ENCODE data around the gene TRAPPC6A. TPM values are rescaled to one million over a fixed set of nuclear protein-coding genes. Genes with fewer than 3 reads are reported as not detected.

Gene TRAPPC6A
- polyA plus RNA-seq, 1 donor = 50.2 TPM

DNA sequence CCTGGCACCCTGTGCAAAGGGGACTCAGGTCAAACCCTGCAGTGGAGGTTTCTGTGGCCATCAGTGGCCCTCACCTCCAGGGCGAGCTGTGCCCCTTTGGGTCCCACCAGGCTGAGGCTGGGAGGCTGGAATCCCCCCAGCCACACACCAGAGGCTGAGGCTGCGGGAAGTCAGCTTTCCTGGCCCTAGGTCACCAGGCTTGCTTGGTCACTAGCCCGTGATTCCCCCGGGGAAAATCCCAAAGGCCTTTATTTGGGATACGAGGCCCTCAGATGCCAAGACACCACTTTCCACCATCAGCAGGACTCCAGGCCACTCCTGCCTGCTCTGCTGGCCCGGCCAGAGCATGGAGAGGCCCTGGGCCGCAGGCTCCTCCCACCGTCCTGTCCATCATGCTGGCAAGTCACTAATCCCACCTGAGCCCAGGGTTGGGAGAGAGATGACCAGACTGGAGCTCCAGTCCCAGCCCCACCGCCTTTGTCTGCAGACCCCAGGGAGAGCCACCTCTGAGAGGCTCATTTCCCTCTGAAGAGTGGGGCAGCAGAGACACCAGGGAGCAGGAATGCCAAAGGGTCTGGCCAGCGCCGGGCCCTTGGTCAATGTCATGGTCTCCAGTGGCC, 21.9 kb downstream of the TRAPPC6A start:
- H3K27ac ChIP-seq (ENCODE audit: low read length) = no peak overlapping the region
- no peak overlapping the region for H3K4me3 ChIP-seq (ENCODE audit: low read length)
- H3K36me3 ChIP-seq (ENCODE audit: control insufficient read depth, insufficient read depth, low read length) = no peaks in the 10 kb centered on the region
- no CpG with 5 or more reads among the region's 11 CpGs for WGBS (ENCODE audit: insufficient coverage, low lambda C conversion rate)
- H3K27me3 ChIP-seq (ENCODE audit: control insufficient read depth, insufficient read depth, low read length) = peaks cover 61% of the 10 kb centered on the region
- DNase-seq = no peak
- H3K4me1 ChIP-seq (ENCODE audit: control insufficient read depth, insufficient read depth, low read length) = peaks cover 41% of the 10 kb centered on the region
- H3K9me3 ChIP-seq (ENCODE audit: control insufficient read depth, low read depth, low read length) = peaks cover 14% of the 10 kb centered on the region

DNA sequence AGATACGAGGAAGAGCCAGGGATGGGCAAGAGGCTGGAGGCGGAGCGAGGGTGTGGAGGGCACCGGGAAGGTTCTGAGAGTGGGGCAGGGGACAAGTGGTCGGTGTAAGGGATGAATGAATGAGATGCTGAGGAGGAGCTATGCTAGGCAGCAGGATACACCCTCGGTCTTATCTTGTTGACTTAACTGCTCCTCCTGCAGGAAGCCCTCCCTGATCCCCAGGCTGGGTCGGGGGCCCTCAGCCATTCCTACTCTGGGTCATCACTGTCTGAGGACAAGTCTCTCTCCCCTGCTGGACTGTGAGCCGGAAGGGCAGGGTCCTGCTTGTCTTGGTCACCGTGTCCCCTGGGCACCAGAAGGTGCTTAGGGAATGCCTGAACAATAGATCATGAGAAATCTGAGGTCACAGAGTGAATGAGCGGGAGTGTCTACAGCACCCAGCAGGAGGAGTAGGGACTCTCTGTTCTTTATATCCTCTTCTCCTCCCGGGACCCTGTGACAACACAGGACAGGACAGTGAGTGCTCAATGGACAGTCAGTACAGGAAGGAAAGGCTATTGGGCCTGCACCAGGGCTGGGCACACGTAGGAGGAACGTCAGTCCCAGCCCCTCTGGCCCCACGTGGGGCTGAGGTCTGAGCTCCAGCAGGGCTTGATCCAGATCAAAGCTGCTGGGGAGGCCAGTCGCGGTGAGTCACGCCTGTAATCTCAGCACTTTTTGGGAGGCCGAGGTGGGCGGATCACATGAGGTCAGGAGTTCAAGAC, 23.8 kb downstream of the TRAPPC6A start:
- Histone ChIP-seq H3K9me3 (ENCODE audit: control insufficient read depth, low read depth, low read length) (peaks cover 14% of the 10 kb centered on the region), H3K27me3 (ENCODE audit: control insufficient read depth, insufficient read depth, low read length) (peaks cover 55% of the 10 kb centered on the region), H3K4me1 (ENCODE audit: control insufficient read depth, insufficient read depth, low read length) (peaks cover 25% of the 10 kb centered on the region), H3K27ac (ENCODE audit: low read length) (no peak overlapping the region), H3K4me3 (ENCODE audit: low read length) (no peak overlapping the region), H3K36me3 (ENCODE audit: control insufficient read depth, insufficient read depth, low read length) (no peaks in the 10 kb centered on the region)
- peak in 1 of 2 donors; percentile 48 for DNase-seq
- no CpG with 5 or more reads among the region's 19 CpGs for WGBS (ENCODE audit: insufficient coverage, low lambda C conversion rate)

DNA sequence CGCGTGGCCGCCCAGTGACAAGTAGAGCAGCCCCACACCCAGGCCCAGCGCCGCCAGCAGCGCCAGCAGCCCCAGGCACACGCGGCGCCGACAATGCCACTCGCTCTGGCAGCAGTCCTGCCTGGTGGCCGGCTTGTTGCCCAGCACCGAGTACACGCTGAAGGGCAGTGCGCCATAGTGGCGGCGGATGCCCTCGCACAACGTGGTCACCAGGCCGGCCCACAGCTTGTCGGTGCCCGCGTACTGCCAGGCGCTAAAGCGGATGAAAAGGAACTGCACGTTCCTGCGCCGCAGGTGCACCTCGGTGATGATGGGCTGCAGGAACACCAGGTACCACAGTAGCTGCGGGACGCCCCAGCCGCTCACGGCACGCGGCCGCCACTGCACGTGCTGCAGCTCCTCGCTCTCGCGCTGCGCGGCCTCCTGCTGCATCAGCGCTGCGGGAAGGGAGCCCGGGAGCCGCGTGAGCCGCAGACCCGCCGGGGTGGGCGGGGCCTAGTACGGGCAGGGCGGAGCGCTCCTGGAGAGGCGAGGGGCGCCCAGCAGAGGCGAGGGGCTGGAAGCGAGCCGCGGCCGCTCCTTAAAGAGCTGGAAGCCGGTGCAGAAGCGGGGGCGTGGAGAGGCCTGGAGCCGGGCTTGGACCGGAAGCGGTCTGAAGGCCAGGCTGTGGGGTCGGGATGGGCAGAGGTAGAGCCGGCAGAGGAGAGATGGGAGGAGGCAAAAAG, 24.5 kb downstream of the TRAPPC6A start:
- no CpG with 5 or more reads among the region's 69 CpGs for WGBS (ENCODE audit: insufficient coverage, low lambda C conversion rate)
- H3K4me1 ChIP-seq (ENCODE audit: control insufficient read depth, insufficient read depth, low read length) = peaks cover 25% of the 10 kb centered on the region
- H3K27me3 ChIP-seq (ENCODE audit: control insufficient read depth, insufficient read depth, low read length) = peaks cover 55% of the 10 kb centered on the region
- peaks cover under 1% of the 10 kb centered on the region for H3K36me3 ChIP-seq (ENCODE audit: control insufficient read depth, insufficient read depth, low read length)
- no peak overlapping the region for H3K4me3 ChIP-seq (ENCODE audit: low read length)
- H3K9me3 ChIP-seq (ENCODE audit: control insufficient read depth, low read depth, low read length) = peaks cover 14% of the 10 kb centered on the region
- DNase-seq = peak; percentile 40 to 62
- no peak overlapping the region for H3K27ac ChIP-seq (ENCODE audit: low read length)

DNA sequence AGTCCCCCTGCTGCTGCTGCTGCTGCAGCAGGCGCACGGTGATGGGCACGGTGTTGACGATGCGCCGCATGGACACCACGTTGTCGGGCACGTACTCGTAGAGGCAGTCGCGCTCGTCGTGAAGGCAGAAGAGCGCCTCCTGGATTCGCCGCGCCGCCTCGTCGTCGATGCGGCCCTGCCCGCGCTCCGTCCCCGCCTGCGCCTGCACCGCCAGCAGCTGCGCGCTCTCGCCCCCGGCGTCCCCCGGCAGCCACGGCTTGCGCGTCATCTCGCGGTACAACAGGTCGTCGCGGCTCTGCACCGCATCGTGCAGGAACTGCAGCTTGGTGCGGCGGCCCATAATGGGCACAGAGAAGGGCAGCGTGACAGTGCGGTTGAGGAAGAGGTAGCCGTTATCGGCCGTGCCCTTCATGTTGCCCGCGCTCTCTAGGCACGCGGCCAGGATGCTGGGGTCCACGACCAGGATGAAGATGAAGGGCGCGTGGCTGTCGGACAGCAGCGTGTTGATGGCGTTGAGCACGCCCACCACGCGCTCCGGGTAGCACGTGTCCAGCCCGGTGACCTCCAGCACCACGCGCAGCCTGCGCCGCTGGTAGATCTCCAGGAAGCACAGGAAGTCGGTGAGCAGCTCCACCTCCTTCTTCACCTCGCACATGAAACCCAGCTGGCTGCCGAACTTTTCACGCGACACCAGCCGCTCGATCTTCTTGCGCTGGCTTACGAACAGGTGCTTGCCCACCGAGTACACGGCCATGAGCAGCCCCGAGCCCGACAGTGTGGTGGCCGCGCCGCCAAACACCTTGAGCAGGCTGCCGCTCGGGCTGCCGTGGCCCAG, 25.3 kb downstream of the TRAPPC6A start:
- Histone ChIP-seq H3K27me3 (ENCODE audit: control insufficient read depth, insufficient read depth, low read length) (peaks cover 55% of the 10 kb centered on the region), H3K4me3 (ENCODE audit: low read length) (peak overlapping the region; percentile 4), H3K27ac (ENCODE audit: low read length) (no peak overlapping the region), H3K9me3 (ENCODE audit: control insufficient read depth, low read depth, low read length) (peaks cover 14% of the 10 kb centered on the region), H3K4me1 (ENCODE audit: control insufficient read depth, insufficient read depth, low read length) (peaks cover 25% of the 10 kb centered on the region), H3K36me3 (ENCODE audit: control insufficient read depth, insufficient read depth, low read length) (peaks cover 4% of the 10 kb centered on the region)
- DNase-seq = peak; percentile 58 to 74
- no CpG with 5 or more reads among the region's 91 CpGs for WGBS (ENCODE audit: insufficient coverage, low lambda C conversion rate)

DNA sequence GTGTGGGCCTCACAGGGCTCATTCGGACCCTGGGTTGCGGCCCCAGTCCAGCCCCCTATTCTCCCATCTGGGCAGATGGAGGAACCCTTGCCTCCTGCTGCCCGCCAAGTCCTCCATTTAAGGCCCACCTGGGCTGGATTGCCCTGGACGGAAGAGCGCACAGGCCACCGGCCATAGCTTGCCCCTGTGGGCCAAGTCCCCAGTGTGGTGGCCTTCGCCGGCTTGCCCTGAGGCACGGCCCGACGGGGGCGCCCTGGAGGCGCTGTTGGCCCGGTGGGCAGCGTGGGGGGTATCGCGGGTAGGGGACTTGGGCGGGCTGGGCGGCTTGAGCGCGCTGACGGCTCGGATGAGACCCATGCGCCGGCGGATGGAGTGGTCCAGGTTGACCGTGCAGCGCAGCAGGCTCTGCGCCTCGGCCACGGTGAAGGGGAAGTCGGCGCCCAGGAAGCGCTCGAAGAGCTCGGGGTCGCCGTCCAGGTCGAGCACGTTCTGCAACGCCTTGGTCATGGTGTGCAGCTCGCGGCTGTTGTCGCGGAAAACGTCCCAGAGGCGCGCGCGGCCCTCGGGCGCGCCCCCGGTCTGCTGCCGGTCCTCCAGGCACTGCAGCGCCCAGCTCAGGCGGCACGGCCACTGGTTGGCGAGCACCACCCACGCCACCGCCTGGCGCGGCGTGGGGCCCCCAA, 26.1 kb downstream of the TRAPPC6A start:
- Histone ChIP-seq H3K9me3 (ENCODE audit: control insufficient read depth, low read depth, low read length) (peaks cover 14% of the 10 kb centered on the region), H3K27me3 (ENCODE audit: control insufficient read depth, insufficient read depth, low read length) (peaks cover 55% of the 10 kb centered on the region), H3K4me3 (ENCODE audit: low read length) (no peak overlapping the region), H3K27ac (ENCODE audit: low read length) (no peak overlapping the region), H3K4me1 (ENCODE audit: control insufficient read depth, insufficient read depth, low read length) (peaks cover 25% of the 10 kb centered on the region), H3K36me3 (ENCODE audit: control insufficient read depth, insufficient read depth, low read length) (peaks cover 9% of the 10 kb centered on the region)
- DNase-seq = no peak
- no CpG with 5 or more reads among the region's 64 CpGs for WGBS (ENCODE audit: insufficient coverage, low lambda C conversion rate)

DNA sequence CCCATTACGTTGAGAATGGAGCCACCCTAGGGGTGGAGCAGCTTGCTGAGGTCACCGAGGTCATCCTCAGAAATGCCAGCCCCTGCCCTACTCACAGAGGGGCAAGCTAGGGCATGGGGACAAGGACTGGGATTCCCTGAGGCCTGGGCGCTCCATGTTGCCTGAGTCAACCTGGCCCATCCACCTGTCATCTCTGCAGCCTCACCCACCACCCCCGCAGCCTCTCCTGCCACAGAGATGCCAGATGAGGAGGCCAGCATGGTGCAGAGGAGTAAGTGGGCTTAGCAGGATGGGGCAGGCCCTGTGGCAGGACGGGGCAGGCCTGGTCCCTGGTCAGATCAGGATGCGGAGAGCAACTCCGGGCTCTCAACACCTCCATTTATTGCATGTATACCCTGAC, 26.7 kb downstream of the TRAPPC6A start:
- H3K36me3 ChIP-seq (ENCODE audit: control insufficient read depth, insufficient read depth, low read length) = peaks cover 15% of the 10 kb centered on the region
- no CpG with 5 or more reads among the region's 7 CpGs for WGBS (ENCODE audit: insufficient coverage, low lambda C conversion rate)
- H3K4me3 ChIP-seq (ENCODE audit: low read length) = no peak overlapping the region
- no peak overlapping the region for H3K27ac ChIP-seq (ENCODE audit: low read length)
- no peak for DNase-seq
- peaks cover 49% of the 10 kb centered on the region for H3K27me3 ChIP-seq (ENCODE audit: control insufficient read depth, insufficient read depth, low read length)
- peaks cover 14% of the 10 kb centered on the region for H3K9me3 ChIP-seq (ENCODE audit: control insufficient read depth, low read depth, low read length)
- peaks cover 25% of the 10 kb centered on the region for H3K4me1 ChIP-seq (ENCODE audit: control insufficient read depth, insufficient read depth, low read length)

DNA sequence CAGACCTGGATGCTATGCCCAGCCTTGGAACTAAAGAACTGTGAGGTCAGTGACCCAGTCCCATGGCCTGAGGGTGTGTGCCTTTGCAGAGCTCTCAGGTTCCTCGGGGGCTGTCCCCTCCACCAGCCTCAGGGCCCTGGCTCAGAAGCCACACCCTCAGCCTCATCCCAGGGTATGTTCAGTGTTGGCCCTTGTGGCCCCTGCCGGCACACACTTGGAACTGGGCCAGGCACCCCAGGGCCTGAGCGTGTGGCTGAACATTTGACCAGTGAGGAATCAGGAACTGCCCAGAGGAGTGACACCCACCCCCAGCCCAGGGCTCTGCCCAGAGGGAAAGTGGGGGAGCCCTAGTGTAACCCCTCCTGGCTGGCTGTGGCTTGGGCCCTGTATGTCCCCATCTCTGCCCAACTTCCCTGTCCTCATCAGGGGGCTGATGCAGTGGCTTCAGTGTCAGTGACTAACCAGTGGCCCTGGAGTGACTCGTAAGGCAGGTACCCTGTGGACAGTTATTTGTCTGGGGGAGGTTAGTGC, 27.2 kb downstream of the TRAPPC6A start:
- DNase-seq = no peak
- Histone ChIP-seq H3K27ac (ENCODE audit: low read length) (no peak overlapping the region), H3K9me3 (ENCODE audit: control insufficient read depth, low read depth, low read length) (peaks cover 14% of the 10 kb centered on the region), H3K36me3 (ENCODE audit: control insufficient read depth, insufficient read depth, low read length) (peaks cover 20% of the 10 kb centered on the region), H3K4me3 (ENCODE audit: low read length) (no peak overlapping the region), H3K4me1 (ENCODE audit: control insufficient read depth, insufficient read depth, low read length) (peaks cover 25% of the 10 kb centered on the region), H3K27me3 (ENCODE audit: control insufficient read depth, insufficient read depth, low read length) (peaks cover 44% of the 10 kb centered on the region)
- WGBS (ENCODE audit: insufficient coverage, low lambda C conversion rate) = no CpG with 5 or more reads among the region's 4 CpGs

DNA sequence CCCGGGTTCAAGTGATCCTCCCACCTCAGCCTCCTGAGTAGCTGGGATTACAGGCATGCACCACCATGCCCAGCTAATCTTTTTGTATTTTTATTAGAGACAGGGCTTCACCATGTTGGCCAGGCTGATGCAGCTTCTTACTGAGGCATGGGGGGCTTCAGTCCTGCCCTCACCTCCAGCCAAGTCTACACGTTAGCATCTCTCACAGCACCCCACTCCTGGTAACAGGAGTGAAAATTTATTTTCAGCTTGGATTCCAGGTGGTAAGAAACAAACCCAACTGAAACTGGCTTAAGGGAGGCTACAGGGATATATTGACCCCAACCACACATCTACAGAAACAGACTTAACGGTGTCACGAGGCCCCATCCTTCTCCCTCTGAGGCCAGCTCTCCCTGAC, 27.9 kb downstream of the TRAPPC6A start:
- H3K27ac ChIP-seq (ENCODE audit: low read length) = no peak overlapping the region
- no peak overlapping the region for H3K4me3 ChIP-seq (ENCODE audit: low read length)
- DNase-seq = no peak
- WGBS (ENCODE audit: insufficient coverage, low lambda C conversion rate) = no CpG with 5 or more reads among the region's 4 CpGs
- peaks cover 25% of the 10 kb centered on the region for H3K36me3 ChIP-seq (ENCODE audit: control insufficient read depth, insufficient read depth, low read length)
- H3K27me3 ChIP-seq (ENCODE audit: control insufficient read depth, insufficient read depth, low read length) = peaks cover 39% of the 10 kb centered on the region
- H3K9me3 ChIP-seq (ENCODE audit: control insufficient read depth, low read depth, low read length) = peaks cover 14% of the 10 kb centered on the region
- peaks cover 25% of the 10 kb centered on the region for H3K4me1 ChIP-seq (ENCODE audit: control insufficient read depth, insufficient read depth, low read length)

DNA sequence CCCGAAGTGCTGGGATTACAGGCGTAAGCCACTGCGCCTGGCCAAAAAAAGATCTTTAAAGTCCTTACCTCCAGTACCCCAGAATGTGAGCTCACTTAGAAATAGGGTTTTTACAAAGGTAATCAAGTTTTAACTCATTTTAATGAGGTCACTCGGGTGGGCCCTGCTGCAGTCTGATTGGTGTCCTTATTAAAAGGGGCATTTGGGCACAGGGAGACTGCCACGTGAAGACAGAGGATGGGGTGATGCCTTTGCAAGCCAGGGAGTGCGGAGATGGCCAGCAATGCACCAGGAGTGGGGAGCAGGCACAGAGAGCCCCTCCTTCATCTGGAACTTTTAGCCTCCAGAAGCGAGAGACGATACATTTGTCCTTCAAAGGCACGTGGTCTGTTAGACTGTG, 28.9 kb downstream of the TRAPPC6A start:
- H3K9me3 ChIP-seq (ENCODE audit: control insufficient read depth, low read depth, low read length) = peaks cover 14% of the 10 kb centered on the region
- no peak for DNase-seq
- H3K36me3 ChIP-seq (ENCODE audit: control insufficient read depth, insufficient read depth, low read length) = peaks cover 34% of the 10 kb centered on the region
- WGBS (ENCODE audit: insufficient coverage, low lambda C conversion rate) = no CpG with 5 or more reads among the region's 9 CpGs
- peaks cover 34% of the 10 kb centered on the region for H3K27me3 ChIP-seq (ENCODE audit: control insufficient read depth, insufficient read depth, low read length)
- no peak overlapping the region for H3K4me3 ChIP-seq (ENCODE audit: low read length)
- peaks cover 20% of the 10 kb centered on the region for H3K4me1 ChIP-seq (ENCODE audit: control insufficient read depth, insufficient read depth, low read length)
- H3K27ac ChIP-seq (ENCODE audit: low read length) = no peak overlapping the region
